GM23338 (cell line): Measurements from ENCODE around the gene C2orf42. TPM values are rescaled to one million over a fixed set of nuclear protein-coding genes. Genes with fewer than 3 reads are reported as not detected.

ENCODE experiments used
- ATAC-seq: fragments of 200-7000 bp; cut with Tn5 transposase; 3 replicates; pipeline ENCODE4 v1.9.1; 2020
- DNase-seq: peaks from one replicate; pipeline ENCODE4 v3.0.0-alpha.2; 2015; ENCODE audit warnings: low spot score
- H2AFZ ChIP-seq: fragments of 200-600 bp; sonication (generic); 2 replicates; pipeline ENCODE4 v1.8.0; 2016; ENCODE audit warnings: antibody characterized with exemption, mild to moderate bottlenecking, moderate library complexity
- H3F3A ChIP-seq: fragments of 200-600 bp; sonication (generic); replicated peaks from 2 replicates; pipeline ENCODE4 v1.8.0; 2017; ENCODE audit warnings: antibody characterized with exemption, mixed run types, low read depth
- H3K27ac ChIP-seq: fragments of 200-600 bp; sonication (generic); 2 replicates; pipeline ENCODE4 v1.6.1; 2016; ENCODE audit warnings: low read depth
- H3K27me3 ChIP-seq: fragments of 200-600 bp; sonication (generic); 2 replicates; pipeline ENCODE4 v1.8.0; 2016; ENCODE audit warnings: mild to moderate bottlenecking, mixed run types, moderate library complexity; ENCODE audit not compliant: insufficient read depth
- H3K36me3 ChIP-seq: fragments of 200-600 bp; sonication (generic); 2 replicates; pipeline ENCODE4 v1.8.0; 2016; ENCODE audit warnings: mild to moderate bottlenecking; ENCODE audit not compliant: insufficient read depth
- H3K4me1 ChIP-seq: fragments of 200-600 bp; sonication (generic); 2 replicates; pipeline ENCODE4 v1.8.0; 2016; ENCODE audit warnings: mild to moderate bottlenecking, moderate library complexity; ENCODE audit not compliant: insufficient read depth
- H3K4me2 ChIP-seq: fragments of 200-600 bp; sonication (generic); 2 replicates; pipeline ENCODE4 v1.7.1; 2017; ENCODE audit warnings: mixed run types
- H3K4me3 ChIP-seq: fragments of 200-600 bp; sonication (generic); 2 replicates; pipeline ENCODE4 v1.6.1; 2016; ENCODE audit warnings: mixed run types
- H3K79me2 ChIP-seq: fragments of 200-600 bp; sonication (generic); replicated peaks from 2 replicates; pipeline ENCODE4 v1.8.0; 2017; ENCODE audit warnings: mild to moderate bottlenecking; ENCODE audit not compliant: insufficient read depth
- H3K9me2 ChIP-seq: fragments of 200-600 bp; sonication (generic); 2 replicates; pipeline ENCODE4 v1.8.0; 2017; ENCODE audit not compliant: insufficient read depth
- H4K20me1 ChIP-seq: fragments of 200-600 bp; sonication (generic); replicated peaks from 2 replicates; pipeline ENCODE4 v1.8.0; 2017; ENCODE audit warnings: mild to moderate bottlenecking; ENCODE audit not compliant: insufficient read depth
- H3K27ac Mint-ChIP-seq: 2 replicates; pipeline ENCODE4 v1.8.0; 2020; ENCODE audit warnings: inconsistent platforms, mild to moderate bottlenecking, moderate library complexity, mixed read lengths
- H3K27me3 Mint-ChIP-seq: 3 replicates; pipeline ENCODE4 v1.8.0; 2022; ENCODE audit warnings: low read depth, mild to moderate bottlenecking, moderate library complexity, mixed read lengths, inconsistent platforms; ENCODE audit not compliant: insufficient read depth, poor library complexity
- H3K36me3 Mint-ChIP-seq: 3 replicates; pipeline ENCODE4 v1.8.0; 2021; ENCODE audit warnings: low read depth, mild to moderate bottlenecking, inconsistent platforms, moderate library complexity, mixed read lengths
- H3K4me1 Mint-ChIP-seq: 3 replicates; pipeline ENCODE4 v1.8.0; 2020; ENCODE audit warnings: mild to moderate bottlenecking, inconsistent platforms, mixed read lengths
- H3K4me3 Mint-ChIP-seq: 3 replicates; pipeline ENCODE4 v1.8.0; 2021; ENCODE audit warnings: moderate library complexity, mild to moderate bottlenecking, inconsistent platforms, mixed read lengths
- H3K9me3 Mint-ChIP-seq: 3 replicates; pipeline ENCODE4 v1.8.0; 2020; ENCODE audit warnings: moderate library complexity, mild to moderate bottlenecking, inconsistent platforms, mixed read lengths
- CREB1 ChIP-seq: fragments of 250-450 bp; sonication (Bioruptor Pico); IDR thresholded peaks from 2 replicates; pipeline ENCODE4 v1.5.0; 2020; ENCODE audit warnings: low read depth, mild to moderate bottlenecking, moderate library complexity
- EZH2 ChIP-seq: fragments of 200-600 bp; sonication (generic); IDR thresholded peaks from one replicate; pipeline ENCODE4 v1.8.0; 2017; ENCODE audit warnings: antibody characterized with exemption, mild to moderate bottlenecking, low read depth; ENCODE audit not compliant: unreplicated experiment
- EZH2phosphoT487 ChIP-seq: fragments of 200-600 bp; sonication (generic); IDR thresholded peaks from one replicate; pipeline ENCODE4 v1.8.1; 2018; ENCODE audit warnings: antibody characterized with exemption; ENCODE audit not compliant: unreplicated experiment
- JUNB ChIP-seq: IDR thresholded peaks from one replicate; pipeline ENCODE4 v1.6.1; 2016; ENCODE audit warnings: antibody characterized with exemption; ENCODE audit not compliant: unreplicated experiment
- NANOG ChIP-seq: IDR thresholded peaks from 2 replicates; pipeline ENCODE4 v1.6.1; 2016; ENCODE audit warnings: antibody characterized with exemption, borderline replicate concordance
- POLR2AphosphoS5 ChIP-seq: IDR thresholded peaks from 2 replicates; pipeline ENCODE4 v1.6.1; 2016; ENCODE audit warnings: antibody characterized with exemption, low read depth
- STAT1 ChIP-seq: IDR thresholded peaks from one replicate; pipeline ENCODE4 v1.6.1; 2016; ENCODE audit warnings: antibody characterized with exemption; ENCODE audit not compliant: unreplicated experiment
- ZNF114 ChIP-seq: fragments of 250-450 bp; sonication (Bioruptor Pico); IDR thresholded peaks from 2 replicates; pipeline ENCODE4 v1.5.0; 2020; ENCODE audit warnings: mild to moderate bottlenecking, moderate library complexity
- ZNF331 ChIP-seq: fragments of 250-450 bp; sonication (Bioruptor Pico); IDR thresholded peaks from 2 replicates; pipeline ENCODE4 v1.5.0; 2020; ENCODE audit warnings: low read depth, mild to moderate bottlenecking, moderate library complexity
- polyA plus RNA-seq: library from polyadenylated mRNA; unstranded; fragments of >200 nt; fragmentation: Nextera tagmentation; extraction: Ambion mirVana; gene quantifications from 2 replicates; pipeline ENCODE4 v1.2.1, GENCODE V29; 2016
- total RNA-seq: library from RNA; depleted of rRNA; stranded (reverse); fragments of >200 nt; shearing (Covaris generic); gene quantifications from 2 replicates; pipeline ENCODE4 v1.2.3, GENCODE V29; 2014
- TF ChIP-seq, protein P1 (sequence below): IDR thresholded peaks from 2 replicates; pipeline ENCODE4 v1.6.1; 2016; ENCODE audit warnings: antibody characterized with exemption
- TF ChIP-seq, protein P2 (sequence below), 2 experiments: fragments of 200-600 bp in 1 of 2; sonication (generic) in 1 of 2; conservative IDR thresholded peaks; 2 replicates each; pipeline versions ENCODE4 v1.5.1 to v1.6.1; 2016 to 2017; ENCODE audit warnings: antibody characterized with exemption in 2 of 2, low read depth in 2 of 2, mild to moderate bottlenecking in 2 of 2, moderate library complexity in 1 of 2
- TF ChIP-seq, protein P3 (sequence below): IDR thresholded peaks from one replicate; pipeline ENCODE4 v1.6.1; 2018; ENCODE audit warnings: antibody characterized with exemption; ENCODE audit not compliant: unreplicated experiment

The C2orf42 gene
- total and polyA plus RNA-seq, 2 experiments from 2014 or later, result 4.3 to 6.9 TPM

DNA sequence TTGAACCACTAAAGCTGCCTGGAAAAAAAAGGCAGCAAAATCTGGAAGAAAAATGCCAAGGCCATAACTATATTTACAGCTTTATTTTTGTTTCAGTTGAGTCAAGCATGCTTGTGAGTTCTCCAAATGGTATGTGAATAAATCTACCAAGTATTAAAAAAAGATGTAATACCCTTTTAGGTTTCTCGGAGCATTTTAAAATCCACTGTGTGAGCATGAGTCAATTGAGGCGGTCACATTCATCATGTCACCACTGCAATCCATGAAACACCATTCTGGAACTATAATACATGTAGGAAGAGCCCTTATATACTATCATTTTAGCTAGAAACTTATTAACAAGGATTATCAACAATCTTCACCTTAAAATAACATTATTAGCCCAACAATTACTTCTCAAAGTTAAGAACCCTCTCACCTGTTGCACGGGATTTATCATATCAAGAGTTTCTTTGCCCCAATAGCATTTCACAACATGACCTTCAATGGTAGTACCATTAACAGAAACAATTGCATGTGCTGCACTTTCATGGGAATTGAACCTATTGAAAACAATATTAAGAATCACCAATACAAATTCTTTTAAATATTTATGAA is 24.2 kb upstream of the C2orf42 start:
- Mint-ChIP-seq H3K27ac (no peak overlapping the region), H3K4me1 (no peaks in the 10 kb centered on the region), H3K36me3 (peaks cover 82% of the 10 kb centered on the region), H3K27me3 (no peaks in the 10 kb centered on the region), H3K4me3 (no peak overlapping the region), H3K9me3 (no peaks in the 10 kb centered on the region)
- peaks cover 11% of the 10 kb centered on the region for H3F3A ChIP-seq
- no peak overlapping the region for H3K4me3 ChIP-seq
- no peak overlapping the region for H3K27ac ChIP-seq
- no peak for ATAC-seq
- no peaks in the 10 kb centered on the region for H3K9me2 ChIP-seq
- peaks cover 18% of the 10 kb centered on the region for H4K20me1 ChIP-seq
- no peak overlapping the region for H2AFZ ChIP-seq
- peaks cover 55% of the 10 kb centered on the region for H3K36me3 ChIP-seq
- TF ChIP-seq CREB1 (CRISPR knock-in tag) (no peak), NANOG (no peak), ZNF331 (CRISPR knock-in tag) (no peak), ZNF114 (CRISPR knock-in tag) (no peak), EZH2 (no peak), POLR2AphosphoS5 (no peak), JUNB (no peak), STAT1 (no peak), EZH2phosphoT487 (no peak)
- TF ChIP-seq, protein P1, sequence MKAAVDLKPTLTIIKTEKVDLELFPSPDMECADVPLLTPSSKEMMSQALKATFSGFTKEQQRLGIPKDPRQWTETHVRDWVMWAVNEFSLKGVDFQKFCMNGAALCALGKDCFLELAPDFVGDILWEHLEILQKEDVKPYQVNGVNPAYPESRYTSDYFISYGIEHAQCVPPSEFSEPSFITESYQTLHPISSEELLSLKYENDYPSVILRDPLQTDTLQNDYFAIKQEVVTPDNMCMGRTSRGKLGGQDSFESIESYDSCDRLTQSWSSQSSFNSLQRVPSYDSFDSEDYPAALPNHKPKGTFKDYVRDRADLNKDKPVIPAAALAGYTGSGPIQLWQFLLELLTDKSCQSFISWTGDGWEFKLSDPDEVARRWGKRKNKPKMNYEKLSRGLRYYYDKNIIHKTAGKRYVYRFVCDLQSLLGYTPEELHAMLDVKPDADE, result no peak
- TF ChIP-seq, protein P2, sequence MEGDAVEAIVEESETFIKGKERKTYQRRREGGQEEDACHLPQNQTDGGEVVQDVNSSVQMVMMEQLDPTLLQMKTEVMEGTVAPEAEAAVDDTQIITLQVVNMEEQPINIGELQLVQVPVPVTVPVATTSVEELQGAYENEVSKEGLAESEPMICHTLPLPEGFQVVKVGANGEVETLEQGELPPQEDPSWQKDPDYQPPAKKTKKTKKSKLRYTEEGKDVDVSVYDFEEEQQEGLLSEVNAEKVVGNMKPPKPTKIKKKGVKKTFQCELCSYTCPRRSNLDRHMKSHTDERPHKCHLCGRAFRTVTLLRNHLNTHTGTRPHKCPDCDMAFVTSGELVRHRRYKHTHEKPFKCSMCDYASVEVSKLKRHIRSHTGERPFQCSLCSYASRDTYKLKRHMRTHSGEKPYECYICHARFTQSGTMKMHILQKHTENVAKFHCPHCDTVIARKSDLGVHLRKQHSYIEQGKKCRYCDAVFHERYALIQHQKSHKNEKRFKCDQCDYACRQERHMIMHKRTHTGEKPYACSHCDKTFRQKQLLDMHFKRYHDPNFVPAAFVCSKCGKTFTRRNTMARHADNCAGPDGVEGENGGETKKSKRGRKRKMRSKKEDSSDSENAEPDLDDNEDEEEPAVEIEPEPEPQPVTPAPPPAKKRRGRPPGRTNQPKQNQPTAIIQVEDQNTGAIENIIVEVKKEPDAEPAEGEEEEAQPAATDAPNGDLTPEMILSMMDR (conservative IDR thresholded peaks at IDR 0.05; ENCODE audit: low read depth in 2 of 2), result no peak
- TF ChIP-seq, protein P3, sequence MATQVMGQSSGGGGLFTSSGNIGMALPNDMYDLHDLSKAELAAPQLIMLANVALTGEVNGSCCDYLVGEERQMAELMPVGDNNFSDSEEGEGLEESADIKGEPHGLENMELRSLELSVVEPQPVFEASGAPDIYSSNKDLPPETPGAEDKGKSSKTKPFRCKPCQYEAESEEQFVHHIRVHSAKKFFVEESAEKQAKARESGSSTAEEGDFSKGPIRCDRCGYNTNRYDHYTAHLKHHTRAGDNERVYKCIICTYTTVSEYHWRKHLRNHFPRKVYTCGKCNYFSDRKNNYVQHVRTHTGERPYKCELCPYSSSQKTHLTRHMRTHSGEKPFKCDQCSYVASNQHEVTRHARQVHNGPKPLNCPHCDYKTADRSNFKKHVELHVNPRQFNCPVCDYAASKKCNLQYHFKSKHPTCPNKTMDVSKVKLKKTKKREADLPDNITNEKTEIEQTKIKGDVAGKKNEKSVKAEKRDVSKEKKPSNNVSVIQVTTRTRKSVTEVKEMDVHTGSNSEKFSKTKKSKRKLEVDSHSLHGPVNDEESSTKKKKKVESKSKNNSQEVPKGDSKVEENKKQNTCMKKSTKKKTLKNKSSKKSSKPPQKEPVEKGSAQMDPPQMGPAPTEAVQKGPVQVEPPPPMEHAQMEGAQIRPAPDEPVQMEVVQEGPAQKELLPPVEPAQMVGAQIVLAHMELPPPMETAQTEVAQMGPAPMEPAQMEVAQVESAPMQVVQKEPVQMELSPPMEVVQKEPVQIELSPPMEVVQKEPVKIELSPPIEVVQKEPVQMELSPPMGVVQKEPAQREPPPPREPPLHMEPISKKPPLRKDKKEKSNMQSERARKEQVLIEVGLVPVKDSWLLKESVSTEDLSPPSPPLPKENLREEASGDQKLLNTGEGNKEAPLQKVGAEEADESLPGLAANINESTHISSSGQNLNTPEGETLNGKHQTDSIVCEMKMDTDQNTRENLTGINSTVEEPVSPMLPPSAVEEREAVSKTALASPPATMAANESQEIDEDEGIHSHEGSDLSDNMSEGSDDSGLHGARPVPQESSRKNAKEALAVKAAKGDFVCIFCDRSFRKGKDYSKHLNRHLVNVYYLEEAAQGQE, result no peak
- no peaks in the 10 kb centered on the region for H3K4me1 ChIP-seq
- H3K27me3 ChIP-seq, result no peaks in the 10 kb centered on the region
- DNase-seq, result no peak
- no peak overlapping the region for H3K4me2 ChIP-seq
- no peaks in the 10 kb centered on the region for H3K79me2 ChIP-seq
